Measurements from ENCODE around the gene INMT. TPM values are rescaled to one million over a fixed set of nuclear protein-coding genes. Genes with fewer than 3 reads are reported as not detected.

The INMT gene
- total and polyA plus RNA-seq, 2 of the 8 experiments (the other 6 are each of a cell fraction or from before 2014, with no cell fraction given) = 0.60 to 0.94 TPM

DNA sequence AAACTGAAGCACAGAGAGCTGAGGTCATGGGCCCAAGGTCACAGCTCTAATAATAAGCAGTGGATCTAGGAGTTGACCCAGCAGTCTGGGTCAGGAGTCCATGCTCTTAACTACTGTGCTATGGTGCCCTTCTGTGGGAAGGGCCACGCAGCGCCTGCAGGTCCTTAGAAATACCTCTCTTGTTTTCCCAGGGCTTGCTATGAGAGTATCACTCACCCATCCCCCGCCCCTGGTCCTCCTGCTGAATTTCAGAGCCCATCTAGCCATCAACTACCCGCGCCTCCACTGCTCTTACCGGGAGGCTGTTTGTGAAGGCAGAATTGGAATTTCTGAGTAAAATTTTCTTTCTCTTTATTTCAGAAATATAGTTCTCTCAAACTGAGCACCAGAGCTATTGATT is 42.4 kb upstream of the INMT start:
- POLR2A ChIA-PET (ENCODE audit: partially characterized antibody) = interaction anchor here (0.9 to 1.5 kb wide), 2 partner anchors 11 to 13 kb away, joined by 3 read pairs; no protein-coding TSS in a partner anchor

More for the DNA sequence above, 42.4 kb upstream of the INMT start:
- Histone ChIP-seq H3K4me2 (ENCODE audit: insufficient read depth in 1 of 2, low read depth in 2 of 2, low read length in 2 of 2) (no peak overlapping the region; a peak in 1 of 4 replicates), H2BK12ac (ENCODE audit: low read depth, low read length) (no peak overlapping the region), H4K20me1 (replicated peaks in 1 of 2; ENCODE audit: control insufficient read depth in 1 of 2, insufficient read depth in 2 of 2, low read length in 2 of 2) (no peaks in the 10 kb centered on the region), H4K8ac (ENCODE audit: extremely low read depth, insufficient read depth, low read length) (no peak overlapping the region; the same call in 1 of the 2 replicates), H3K56ac (replicated peaks; ENCODE audit: insufficient read length, low read depth, low read length) (no peak overlapping the region), H3K27me3 (replicated peaks in 1 of 4; ENCODE audit: control insufficient read depth in 3 of 4, extremely low read depth in 1 of 4, insufficient read depth in 3 of 4, low read length in 3 of 4) (no peaks in the 10 kb centered on the region), H3K9ac (replicated peaks in 1 of 4; ENCODE audit: extremely low read depth in 1 of 4, low read depth in 3 of 4, low read length in 3 of 4) (no peak overlapping the region), H3K79me2 (ENCODE audit: control insufficient read depth in 1 of 2, insufficient read depth in 2 of 2, low read length in 2 of 2) (no peaks in the 10 kb centered on the region), H4K91ac (replicated peaks; ENCODE audit: insufficient read length, low read length) (no peak overlapping the region), H3K36me3 (ENCODE audit: control insufficient read depth in 2 of 4, insufficient read depth in 4 of 4, low read length in 3 of 4) (no peaks in the 10 kb centered on the region), H3K18ac (ENCODE audit: extremely low read depth, low read length) (no peak overlapping the region), H2BK120ac (replicated peaks; ENCODE audit: low read depth, low read length) (no peak overlapping the region), H4K5ac (ENCODE audit: insufficient read length, low read depth, low read length) (peak overlapping the region; percentile 9), H2AK5ac (ENCODE audit: low read depth, low read length) (no peak overlapping the region; the same call in 1 of the 2 replicates), H2BK20ac (ENCODE audit: low read length) (no peak overlapping the region), H3K27ac (ENCODE audit: low read depth, low read length) (no peak overlapping the region), H3K4me1 (replicated peaks in 1 of 4; ENCODE audit: control insufficient read depth in 3 of 4, insufficient read depth in 4 of 4, low read length in 3 of 4) (no peaks in the 10 kb centered on the region; a peak in 2 of 7 replicates), H2BK15ac (ENCODE audit: low read length) (no peak overlapping the region), H3K23ac (ENCODE audit: insufficient read length) (no peak overlapping the region), H3K9me3 (ENCODE audit: insufficient read depth in 2 of 2, low read depth in 1 of 2, low read length in 1 of 2) (no peaks in the 10 kb centered on the region), H3K4ac (replicated peaks; ENCODE audit: insufficient read length, low read depth, low read length) (no peak overlapping the region), H3K79me1 (ENCODE audit: low read depth, low read length) (no peaks in the 10 kb centered on the region), H3K4me3 (ENCODE audit: extremely low read depth in 1 of 4, insufficient read depth in 2 of 4, low read depth in 3 of 4, low read length in 4 of 4) (no peak overlapping the region), H3K23me2 (ENCODE audit: low read depth, low read length) (no peaks in the 10 kb centered on the region; the same call in 1 of the 2 replicates), H2BK5ac (ENCODE audit: low read depth, low read length) (no peak overlapping the region), H2AFZ (ENCODE audit: low read length) (peak overlapping the region; percentile 44; the same call in 1 of the 2 replicates), H3K14ac (ENCODE audit: insufficient read length) (no peak overlapping the region)
- TF ChIP-seq RBBP5 (IDR thresholded peaks at IDR 0.05; ENCODE audit: borderline replicate concordance, low read depth, low read length) (peak; percentile 40; the same call in 1 of the 2 replicates), ASH2L (IDR thresholded peaks at IDR 0.05; ENCODE audit: low read length) (peak; percentile 77), EP300 (IDR thresholded peaks at IDR 0.05; ENCODE audit: borderline replicate concordance in 1 of 2, low read depth in 2 of 2, low read length in 2 of 2) (peak in 1 of 2 experiments; percentile 46; a peak in 1 of 3 replicates), JUND (IDR thresholded peaks at IDR 0.05; ENCODE audit: low read length) (no peak), SP2 (IDR thresholded peaks at IDR 0.05; ENCODE audit: low read length) (peak; percentile 66; the same call in 1 of the 2 replicates)
- TF ChIP-seq, protein P1, sequence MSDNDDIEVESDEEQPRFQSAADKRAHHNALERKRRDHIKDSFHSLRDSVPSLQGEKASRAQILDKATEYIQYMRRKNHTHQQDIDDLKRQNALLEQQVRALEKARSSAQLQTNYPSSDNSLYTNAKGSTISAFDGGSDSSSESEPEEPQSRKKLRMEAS (IDR thresholded peaks at IDR 0.05) = no peak
- CTCF ChIA-PET (ENCODE audit: partially characterized antibody) = interaction anchor here (0.7 to 3.0 kb wide), 12 partner anchors 11 to 81 kb away, joined by 3 to 23 read pairs (median 4); partner anchors contain the start of gene CRHR2
- WGBS, 2 experiments (ENCODE audit: extremely low coverage in 1 of 2, insufficient coverage in 1 of 2, insufficient read length in 1 of 2, insufficient replicate concordance in 2 of 2, low coverage in 1 of 2, low lambda C conversion rate in 2 of 2, missing lambda C conversion rate in 1 of 2) = 64% methylated on average over 6 of the region's 6 CpGs; no CpG with 5 or more reads in 1 of the 2 experiments
- FAIRE-seq (peak; percentile 48), DNase-seq (ENCODE audit: low read depth in 1 of 2, low spot score in 2 of 2) (no peak)
